NCI-H128 (cell line): ENCODE results near the gene SEZ6L.

ENCODE experiments used
- DNase-seq: peaks from one replicate; lab custom pipeline; 2025; ENCODE audit not compliant: unreplicated experiment; lab: John Stamatoyannopoulos, UW

SEZ6L gene

DNA sequence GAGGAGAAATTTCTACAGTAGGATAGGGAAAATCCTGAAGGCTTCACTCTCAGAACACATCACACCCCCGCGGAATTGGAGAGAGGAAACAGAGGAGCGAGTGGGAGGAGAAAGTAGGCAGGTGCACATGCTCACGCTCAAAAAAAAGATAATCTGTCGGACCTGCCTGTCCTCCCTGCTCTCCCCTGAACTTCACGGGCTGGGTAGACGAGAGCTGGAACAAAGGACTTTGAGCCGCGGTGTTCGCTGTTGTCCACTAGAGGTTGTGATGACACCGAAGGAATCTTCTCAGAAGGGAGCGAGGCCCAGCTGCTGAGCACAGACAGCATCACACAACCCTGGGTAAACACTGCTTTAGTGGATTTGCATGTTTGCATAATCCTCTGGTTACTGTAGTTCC, 5.0 kb downstream of the SEZ6L start:
- DNase-seq = no peak

DNA sequence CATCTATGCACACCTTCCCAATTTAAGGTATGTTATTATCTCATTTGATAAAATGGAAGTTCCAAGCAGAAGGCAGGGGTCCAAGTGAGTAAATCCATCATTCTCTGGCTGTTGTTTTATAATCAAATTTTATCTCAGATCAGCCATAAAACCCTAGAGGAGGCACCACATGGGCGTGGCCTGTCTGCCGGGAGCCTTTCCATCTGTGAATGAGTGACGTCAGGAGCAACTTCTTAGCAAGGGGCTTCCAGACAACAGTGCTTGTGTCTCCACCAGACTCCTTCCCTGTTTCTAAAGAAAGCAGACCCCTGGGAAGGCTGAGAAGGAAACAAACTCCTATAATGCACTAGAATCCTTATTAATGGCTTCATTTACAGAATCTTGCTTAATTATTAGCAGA, 13.5 kb downstream of the SEZ6L start:
- DNase-seq = no peak

DNA sequence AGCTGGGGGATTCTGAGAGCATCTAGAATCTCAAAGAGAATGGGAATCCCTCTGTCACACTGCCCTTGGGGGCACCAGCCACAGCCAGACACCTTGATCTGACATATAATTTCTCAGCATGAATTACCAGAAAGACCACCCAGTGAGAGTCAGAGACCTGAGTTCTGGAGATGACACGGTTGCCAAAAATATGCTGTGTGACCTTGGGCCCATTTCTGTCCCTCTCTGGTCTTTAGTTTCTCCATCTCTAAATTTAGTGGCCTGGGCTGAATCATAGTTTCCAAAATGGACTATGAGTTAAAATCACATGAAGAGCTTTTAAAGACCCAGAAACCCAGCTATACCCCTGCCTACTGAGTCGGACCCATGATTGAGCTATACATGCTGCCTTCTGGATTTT, 15.9 kb downstream of the SEZ6L start:
- no peak for DNase-seq

DNA sequence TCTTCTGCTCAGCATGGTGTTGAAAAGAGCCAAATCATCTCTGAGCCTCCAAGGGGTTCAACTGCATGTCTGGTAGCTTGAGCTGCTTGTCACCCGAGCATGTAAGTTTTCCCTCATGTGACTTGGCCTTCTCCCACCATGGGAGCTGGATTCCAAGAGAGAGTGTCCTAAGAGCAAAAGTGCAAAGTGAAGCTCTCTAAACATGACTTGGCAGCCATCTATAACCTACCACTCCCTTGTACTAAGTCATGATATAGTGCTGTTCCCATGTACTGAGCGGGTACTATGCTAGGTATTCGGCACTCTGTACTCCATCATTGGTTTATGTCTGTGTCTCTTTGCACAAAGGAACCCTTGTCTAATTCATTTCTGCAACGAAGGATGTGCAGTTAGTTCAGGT, 19.1 kb downstream of the SEZ6L start:
- DNase-seq = no peak

DNA sequence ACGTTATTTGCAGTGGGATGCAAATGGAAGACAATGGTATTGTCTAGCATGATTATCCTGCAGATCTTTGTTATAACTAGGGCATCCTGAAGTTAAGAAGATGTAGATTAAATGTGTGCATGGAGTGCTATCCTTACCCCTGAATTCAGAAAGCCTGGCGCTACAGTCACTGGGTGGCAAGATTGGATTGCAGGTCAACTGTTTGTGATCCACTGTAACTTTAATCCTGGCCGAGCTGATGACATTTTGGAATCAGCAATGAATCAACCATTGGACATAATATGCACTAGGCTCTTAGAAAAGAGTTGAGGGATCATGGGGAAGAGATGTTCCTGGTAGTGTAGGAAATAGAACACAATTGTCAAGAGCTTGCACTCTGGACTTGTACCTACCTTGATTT, 25.1 kb downstream of the SEZ6L start:
- DNase-seq = no peak

DNA sequence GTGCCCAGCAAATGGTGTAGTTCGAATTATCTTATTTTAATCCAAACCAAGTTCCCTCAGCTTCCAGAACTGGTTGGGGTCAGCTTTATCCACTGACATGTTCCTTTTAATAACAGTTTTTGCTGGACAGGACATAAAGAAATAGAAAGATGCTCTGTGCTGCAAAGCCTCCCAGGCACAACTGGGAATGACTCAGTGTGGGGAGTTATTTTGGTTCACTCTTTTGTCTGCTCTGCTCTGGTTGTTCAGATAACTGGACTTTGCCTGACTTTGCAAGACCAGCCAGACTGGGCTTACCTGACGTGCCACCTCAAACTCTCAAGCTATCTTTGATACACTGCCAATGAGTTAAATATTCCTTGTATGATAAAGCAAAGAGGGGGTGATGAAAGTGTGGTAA, 25.6 kb downstream of the SEZ6L start:
- no peak for DNase-seq

DNA sequence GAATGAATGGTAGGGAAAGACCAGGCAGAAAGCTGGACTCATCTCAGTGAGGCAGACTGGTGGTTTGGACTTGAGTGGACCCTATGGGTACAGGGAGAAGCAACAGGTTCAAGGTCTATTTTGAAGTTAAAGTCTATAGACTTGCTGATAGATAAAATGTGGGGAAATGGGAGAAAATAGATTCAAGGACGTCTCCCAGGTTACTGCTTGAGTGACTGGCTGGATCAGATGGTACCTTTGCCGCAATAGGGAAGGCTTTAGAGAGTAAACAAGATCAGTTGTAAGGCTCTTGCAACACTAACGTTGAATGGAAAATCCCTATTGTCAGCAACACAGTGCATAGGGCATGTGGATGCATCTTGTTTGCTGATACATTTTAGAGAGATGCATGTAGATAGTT, 27.4 kb downstream of the SEZ6L start:
- no peak for DNase-seq

DNA sequence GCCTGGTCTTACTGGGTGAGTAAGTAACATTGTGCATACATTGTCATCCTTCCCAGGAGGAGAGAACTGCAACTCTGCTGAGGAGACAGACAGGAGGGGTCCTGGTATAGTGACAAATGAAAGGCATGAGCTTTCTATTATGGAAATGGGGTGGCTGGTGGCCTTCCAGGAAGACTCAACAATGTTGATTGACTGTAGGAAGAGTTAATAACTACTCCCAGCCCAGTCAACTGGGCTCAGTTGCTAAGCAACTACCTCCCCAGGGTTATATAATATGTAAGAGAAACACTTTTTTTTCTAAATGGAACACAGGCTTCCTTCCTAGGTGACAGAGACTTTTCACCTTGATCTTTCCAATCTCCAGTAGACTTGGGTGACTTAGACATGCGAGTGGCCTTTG, 28.2 kb downstream of the SEZ6L start:
- no peak for DNase-seq

DNA sequence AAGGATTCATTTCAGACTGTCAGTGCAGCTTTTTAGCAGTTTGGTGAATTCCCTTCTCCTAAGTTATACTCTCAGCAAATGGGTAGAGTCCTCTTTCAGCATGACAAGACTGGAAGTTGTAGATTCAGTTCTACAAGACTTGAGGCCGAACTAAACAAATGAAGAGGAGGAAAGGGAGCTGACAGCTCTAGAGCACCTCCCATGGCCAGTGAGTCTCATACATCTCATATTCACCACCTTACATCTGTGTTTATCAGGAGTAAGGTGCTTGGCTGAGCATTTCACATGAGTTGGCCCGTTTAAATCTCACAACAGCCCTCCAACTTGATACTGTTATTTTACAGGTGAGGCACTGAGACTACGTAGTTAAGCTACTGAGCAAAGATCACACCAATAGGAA, 30.4 kb downstream of the SEZ6L start:
- DNase-seq = no peak

DNA sequence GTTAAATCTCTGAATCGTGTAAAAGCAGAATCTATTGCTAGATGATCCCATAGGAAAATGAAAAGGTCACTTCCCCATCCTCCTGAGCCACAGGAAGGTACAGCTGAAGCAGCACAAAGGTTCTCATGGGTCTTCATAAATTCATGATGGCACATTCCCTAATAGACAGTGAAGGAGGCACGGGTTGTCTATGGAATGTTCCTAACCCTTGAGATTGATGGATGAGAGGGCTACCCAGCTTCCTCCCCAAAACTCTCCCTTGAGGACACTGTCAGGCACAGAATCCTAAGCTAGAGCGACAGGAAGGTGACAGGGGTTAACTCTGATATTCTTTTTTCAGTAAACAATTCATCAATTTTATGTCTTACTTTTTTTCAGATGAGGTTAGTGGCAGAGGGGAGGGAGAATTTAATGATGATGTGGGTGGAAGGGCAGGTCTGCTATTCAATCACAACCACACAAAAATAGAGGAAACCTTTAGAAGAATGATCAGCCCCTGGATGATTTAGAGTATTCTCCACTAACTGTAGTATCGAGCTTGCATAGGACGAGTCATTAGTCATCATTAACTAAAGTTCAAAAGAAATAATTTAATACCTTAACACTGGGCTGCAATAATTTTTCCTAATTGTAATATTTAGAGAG, 33.1 kb downstream of the SEZ6L start:
- no peak for DNase-seq

DNA sequence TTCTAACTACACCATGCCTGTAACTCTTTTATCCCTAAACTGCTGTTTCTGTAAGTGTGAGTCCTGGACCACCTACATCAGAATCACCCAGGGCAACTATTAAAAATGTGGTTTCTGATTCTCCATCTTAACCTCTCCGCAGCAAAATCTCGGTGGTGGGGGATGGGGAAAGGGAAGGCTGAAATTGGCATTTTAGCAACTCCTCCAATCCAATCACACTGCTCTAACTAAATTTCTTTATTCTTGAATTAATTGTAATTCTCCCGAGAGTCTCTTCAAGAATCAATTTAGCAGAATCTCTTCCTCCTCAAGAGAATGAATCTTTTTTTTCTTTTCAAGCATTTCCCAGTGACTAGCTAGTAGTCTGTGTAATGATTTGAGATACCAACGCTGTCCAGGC, 36.2 kb downstream of the SEZ6L start:
- DNase-seq = no peak

DNA sequence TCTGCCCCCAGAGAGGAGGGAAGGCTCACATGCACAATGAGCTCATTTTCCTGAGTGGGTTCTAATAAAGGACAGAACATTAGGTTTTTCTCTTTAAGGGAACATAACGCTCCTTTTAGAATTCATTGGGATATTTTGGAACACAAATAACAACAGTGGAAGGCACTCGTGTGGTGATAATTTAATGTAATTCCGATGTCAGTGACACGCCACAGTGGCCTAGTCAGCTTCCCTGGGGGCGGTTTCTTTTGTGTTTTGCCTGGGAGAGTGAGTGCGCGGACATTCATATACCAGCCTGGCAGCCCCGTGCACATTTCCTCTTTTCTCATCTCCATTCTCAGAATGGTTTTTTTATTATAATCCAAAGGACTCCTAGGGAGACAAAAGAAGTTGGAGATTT, 41.1 kb downstream of the SEZ6L start:
- no peak for DNase-seq

DNA sequence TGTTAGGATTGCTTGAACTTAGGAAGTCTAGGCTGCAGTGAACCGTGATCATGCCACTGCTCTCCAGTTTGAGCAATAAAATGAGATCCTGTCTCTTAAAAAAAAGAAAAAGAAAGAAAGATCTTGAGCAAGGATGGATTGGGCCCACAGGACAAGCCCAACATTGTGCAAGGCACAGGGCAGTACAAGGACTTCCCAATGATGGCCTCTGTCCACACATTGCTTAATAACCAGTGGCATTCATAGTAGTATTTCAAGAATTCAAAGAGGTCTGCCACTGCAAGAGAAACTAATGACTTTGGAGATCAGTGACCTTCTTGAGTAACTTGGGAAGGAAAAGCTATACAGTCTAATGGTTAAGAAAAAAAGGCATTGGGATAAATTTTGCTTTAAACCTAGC, 44.6 kb downstream of the SEZ6L start:
- DNase-seq = no peak

DNA sequence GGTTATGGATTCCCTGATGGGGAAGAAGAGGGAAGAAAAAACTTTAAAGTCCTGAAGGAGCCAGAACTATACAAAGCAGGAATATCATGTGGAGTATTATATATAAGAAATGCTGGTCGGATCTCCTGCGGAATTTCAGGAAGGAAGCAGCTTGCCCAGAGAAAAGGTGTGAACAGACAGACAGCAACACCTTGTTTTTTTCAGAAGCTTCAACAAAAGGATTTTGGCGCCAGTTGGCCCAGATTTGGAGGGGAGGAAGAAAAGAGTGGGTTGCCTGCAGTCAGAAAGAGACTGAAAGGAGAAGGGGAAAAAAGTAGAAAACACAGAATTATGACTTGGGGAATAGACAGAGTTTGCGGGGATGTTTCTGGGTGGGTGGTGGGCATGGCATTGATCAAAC, 45.2 kb downstream of the SEZ6L start:
- DNase-seq = no peak

DNA sequence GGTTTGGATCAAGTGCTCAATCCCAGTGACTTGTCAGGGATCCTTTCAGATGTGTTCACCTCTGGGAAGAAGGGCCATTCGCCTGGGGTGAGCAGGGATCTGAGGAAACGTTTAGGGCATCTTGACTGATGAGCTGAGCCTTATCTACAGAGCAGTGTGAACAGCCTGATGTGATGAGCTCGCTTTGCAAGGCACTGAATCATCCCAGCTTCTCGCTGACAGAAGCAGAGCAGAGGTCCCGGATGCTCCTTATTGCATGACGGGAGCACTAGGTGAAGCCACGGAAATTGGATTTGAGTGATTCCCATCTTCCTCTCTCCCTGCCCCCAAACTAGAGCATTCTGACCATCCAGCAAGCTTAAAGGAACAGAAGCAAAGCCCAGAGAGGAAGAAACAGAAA, 46.5 kb downstream of the SEZ6L start:
- no peak for DNase-seq

DNA sequence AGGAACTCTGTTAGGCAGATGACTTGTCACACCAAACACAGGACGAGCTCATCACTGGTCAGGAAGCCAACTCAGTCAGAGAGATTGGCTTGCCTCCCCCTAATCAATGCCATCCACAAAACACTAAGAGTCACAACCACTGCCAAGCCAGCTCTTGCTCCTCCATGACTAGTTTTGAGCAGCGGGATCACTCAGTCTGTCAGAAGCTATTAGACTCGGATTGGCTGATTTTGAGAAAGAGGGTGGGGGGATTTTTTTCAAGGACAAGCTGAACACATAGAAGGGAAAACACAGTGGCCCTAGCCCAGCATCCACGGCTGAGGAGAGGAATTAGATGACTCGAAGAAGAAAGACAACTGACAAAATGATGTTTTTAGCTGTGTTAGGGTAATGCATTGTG, 55.9 kb downstream of the SEZ6L start:
- DNase-seq = no peak

DNA sequence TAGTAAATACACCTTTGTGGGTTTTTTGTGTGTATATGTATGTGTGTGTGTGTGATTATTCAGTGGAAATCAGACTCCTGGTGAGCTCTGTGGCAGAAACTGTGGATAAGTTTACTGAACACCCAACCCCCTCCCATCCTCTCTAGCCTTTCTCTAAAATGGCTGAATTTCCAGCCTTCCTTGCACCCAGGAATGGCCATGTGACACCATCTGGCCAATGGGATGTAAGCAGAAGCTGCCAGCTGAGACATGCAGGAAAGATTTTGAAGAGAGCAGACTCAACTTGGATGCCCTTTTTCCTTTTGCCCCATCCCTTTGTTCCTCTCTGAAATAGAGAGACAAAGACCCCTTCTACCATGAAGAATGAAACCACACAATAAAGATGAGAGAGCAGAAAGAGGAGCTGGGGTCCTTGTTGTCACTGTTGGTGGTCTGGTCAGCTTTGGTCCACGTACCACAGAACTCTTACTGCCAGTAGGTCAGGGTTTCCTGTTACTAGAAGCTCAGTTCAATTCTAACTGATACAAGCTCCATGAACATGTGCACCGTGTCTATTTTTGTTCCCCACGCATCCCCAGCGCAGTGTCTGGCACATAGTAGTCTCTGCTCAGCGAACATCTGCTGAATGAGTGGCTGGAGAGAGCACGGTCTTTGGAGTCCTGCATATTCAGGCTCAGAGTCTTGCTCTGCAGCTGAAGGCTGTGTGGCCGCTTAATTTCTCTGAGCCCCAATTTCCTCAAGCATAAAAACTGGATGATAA, 57.5 kb downstream of the SEZ6L start:
- DNase-seq = no peak

DNA sequence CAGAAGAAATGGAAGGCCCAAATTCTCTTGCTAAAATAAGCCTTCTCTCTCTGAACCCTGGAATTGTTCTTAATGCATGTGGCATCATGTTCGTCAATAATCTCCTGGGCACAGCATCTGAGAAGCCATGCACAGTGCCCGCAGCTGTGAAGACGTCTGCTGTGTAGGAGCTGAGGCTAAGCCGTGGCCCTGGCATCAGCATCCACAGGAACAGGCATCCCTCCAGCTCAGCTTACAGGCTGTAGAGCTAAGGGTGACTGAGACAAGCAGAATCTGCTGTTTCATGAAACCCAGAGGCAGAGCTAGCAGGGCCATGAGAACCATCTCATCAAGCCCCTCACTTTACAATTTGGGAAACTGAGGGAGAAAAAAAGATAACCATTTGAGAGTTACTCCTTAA, 60.6 kb downstream of the SEZ6L start:
- no peak for DNase-seq

DNA sequence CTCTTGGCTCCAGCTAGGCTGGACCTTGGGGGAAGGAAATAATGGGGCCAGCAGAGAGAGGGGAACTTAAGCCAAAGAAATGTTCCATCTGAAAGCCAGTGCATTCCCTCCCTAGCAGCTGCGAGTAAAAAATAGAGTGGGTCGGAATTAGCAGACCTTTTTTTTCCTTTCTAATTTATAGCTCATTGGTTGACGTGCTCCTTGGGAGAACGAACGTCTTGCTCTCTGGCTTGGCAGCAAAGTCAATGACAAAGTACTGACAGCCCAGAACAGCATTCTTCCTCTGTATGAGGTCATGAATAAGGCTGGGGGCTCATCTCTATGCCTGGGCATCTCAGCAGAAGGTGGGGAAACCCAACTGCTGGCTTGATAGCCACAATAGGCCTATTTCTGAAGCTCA, 65.0 kb downstream of the SEZ6L start:
- no peak for DNase-seq

DNA sequence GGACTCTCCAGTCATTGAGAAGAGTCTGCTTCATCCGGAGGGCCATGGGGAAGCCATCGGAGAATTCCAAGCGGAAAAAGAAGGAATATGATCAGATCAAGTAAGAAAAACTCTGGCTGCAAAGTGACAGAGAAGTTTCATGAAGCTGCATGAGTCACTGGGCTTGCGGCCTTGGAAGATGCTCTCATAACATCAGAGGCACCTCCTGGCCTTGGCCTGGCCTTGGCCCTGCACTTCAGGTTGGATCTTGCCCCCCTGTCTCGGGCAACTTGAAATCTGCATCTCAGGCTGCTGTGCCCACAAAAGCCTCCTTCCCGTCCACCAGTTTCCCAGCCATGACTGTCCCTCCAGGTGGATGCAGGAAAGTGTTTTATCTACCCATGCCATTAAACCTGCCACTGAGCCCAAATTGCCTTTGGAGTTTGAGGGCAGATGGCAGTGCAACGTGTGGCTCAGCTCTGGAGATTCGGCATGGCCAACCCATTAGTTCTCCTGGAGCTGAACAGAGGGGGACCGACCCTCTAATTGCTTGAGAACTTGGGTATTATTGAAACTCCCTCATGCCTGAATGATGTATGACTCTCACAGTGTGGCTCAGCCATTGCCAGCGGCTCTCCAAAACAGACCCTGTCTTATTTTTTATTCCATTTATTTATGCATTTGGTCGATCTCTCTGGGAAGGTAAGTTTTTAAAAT, 66.7 kb downstream of the SEZ6L start:
- DNase-seq = no peak

DNA sequence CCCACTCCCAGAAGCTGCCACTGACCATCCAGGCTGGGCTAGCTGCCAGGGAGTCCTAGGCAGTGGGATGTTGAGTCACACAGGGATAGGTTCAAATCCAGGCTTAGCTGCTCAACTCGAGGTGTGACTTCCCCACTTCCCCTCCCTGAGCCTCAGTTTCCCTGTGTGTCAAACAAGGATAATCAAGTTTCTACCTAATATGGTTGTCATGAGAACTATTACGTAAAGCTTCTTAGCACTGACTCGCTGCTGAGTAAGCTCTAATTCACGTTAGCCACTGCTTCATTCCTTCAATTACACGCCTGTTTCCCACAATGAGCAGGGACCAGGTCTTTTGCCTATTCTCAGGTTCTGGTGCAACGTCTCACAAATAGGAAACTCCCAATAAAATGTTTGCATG, 67.7 kb downstream of the SEZ6L start:
- DNase-seq = no peak

DNA sequence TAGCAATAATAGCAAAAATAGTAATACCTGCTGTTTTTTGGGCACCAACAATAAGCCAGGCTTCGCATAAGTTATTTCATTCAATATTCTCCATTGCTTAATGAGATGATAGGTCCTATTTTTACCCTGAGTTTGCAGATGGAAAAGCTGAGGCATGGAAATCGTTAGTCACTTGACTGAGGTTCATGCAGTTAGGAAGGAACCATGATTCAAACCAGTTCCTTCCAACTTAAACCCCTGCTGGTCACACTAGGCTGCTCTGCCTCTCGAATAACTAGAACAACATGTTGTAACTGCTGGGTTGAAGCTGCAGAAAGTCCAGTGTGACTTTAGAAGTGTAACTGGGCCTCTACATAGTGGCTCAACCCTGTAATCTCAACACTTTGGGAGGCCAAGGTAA, 69.3 kb downstream of the SEZ6L start:
- no peak for DNase-seq
